Right lobe of liver (tissue), 6 donors: ENCODE data around the gene PNLDC1. TPM values are rescaled to one million over a fixed set of nuclear protein-coding genes. Genes with fewer than 3 reads are reported as not detected.

ENCODE experiments used
- ATAC-seq, 4 donors: fragments of 200-7000 bp; cut with Tn5 transposase; one replicate each; pipeline ENCODE4 v1.9.1; 2020; ENCODE audit warnings: mild to moderate bottlenecking in 4 of 4, moderate library complexity in 4 of 4
- DNase-seq, 3 donors: peaks; one replicate each; pipeline ENCODE4 v3.0.0-alpha.2; 2020
- H3K27ac ChIP-seq, 3 donors: fragments of 200-600 bp; one replicate each; pipeline ENCODE4 v1.8.0; 2022
- H3K27me3 ChIP-seq, 2 donors: fragments of 200-600 bp; one replicate each; pipeline ENCODE4 v1.8.0; 2022
- H3K36me3 ChIP-seq, 4 donors: fragments of 200-600 bp; sonication (generic) in 1 of 4; one replicate each; pipeline versions ENCODE4 v1.5.1 to v1.8.0; 2017 to 2022; ENCODE audit warnings: control low read depth in 1 of 4
- H3K4me1 ChIP-seq, 4 donors: fragments of 200-600 bp; sonication (generic) in 1 of 4; one replicate each; pipeline versions ENCODE4 v1.5.1 to v1.8.0; 2017 to 2022; ENCODE audit warnings: control low read depth in 1 of 4
- H3K4me3 ChIP-seq, 3 donors: fragments of 200-600 bp; one replicate each; pipeline ENCODE4 v1.8.0; 2022
- H3K9me3 ChIP-seq, 4 donors: fragments of 200-600 bp; sonication (generic) in 1 of 4; one replicate each; pipeline versions ENCODE4 v1.5.1 to v1.8.0; 2017 to 2022; ENCODE audit warnings: control low read depth in 1 of 4
- CTCF ChIP-seq, 4 donors: fragments of 200-600 bp in 3 of 4; fragments of 450-650 bp in 1 of 4; IDR thresholded peaks; one replicate each; pipeline versions ENCODE4 v1.5.1 to v1.8.0; 2016 to 2022; ENCODE audit warnings: antibody characterized with exemption in 4 of 4, mild to moderate bottlenecking in 2 of 4
- POLR2A ChIP-seq: fragments of 450-650 bp; IDR thresholded peaks from one replicate; pipeline ENCODE4 v1.6.1; 2017; ENCODE audit warnings: antibody characterized with exemption, mild to moderate bottlenecking
- WGBS: methylation state at CpG from one replicate; pipeline ENCODE4 v1.1.6; 2018; ENCODE audit warnings: low coverage, low lambda C conversion rate; ENCODE audit not compliant: insufficient coverage; ENCODE audit errors: missing lambda C conversion rate; 5-methylcytosine and 5-hydroxymethylcytosine counted together
- intact Hi-C, 2 donors: fragments of 100-400 bp; cut with DNase I; formaldehyde crosslinking; loops; one replicate each; pipeline versions ENCODE4 v1.11.2 to v1.14.1; 2022
- total RNA-seq, 6 experiments: library from RNA; depleted of rRNA in 2 of 6; stranded (reverse); fragments of >200 nt in 2 of 6; fragmentation: NEBNext Ultra II Directional in 3 of 6; extraction: Animal tissue kit (Norgen Biotek cat#: 25700) in 3 of 6; gene quantifications; one replicate each; pipeline versions ENCODE4 v1.1.0 to v1.2.4, GENCODE V29; 2016 to 2023
- donor health status: DM: no; HTN: yes; CAD: no.
- donor health status: DM: no; HTN: no; CAD: no.
- donor health status: DM: no; HTN: no; CAD: no.
- donor health status: DM: no; HTN: yes; CAD: no.
- donor health status: DM: no; HTN: yes; CAD: no.

Gene PNLDC1
- total RNA-seq, 6 experiments from 2014 or later, result 0.15 TPM; not detected in 5

GRCh38 chr6:159778131-159778530 is 21.9 kb upstream of the PNLDC1 start:
- peaks cover 12 to 84% (median 33%) of the 10 kb centered on the region in 4 donors for H3K36me3 ChIP-seq
- no peaks in the 10 kb centered on the region for H3K9me3 ChIP-seq
- no peak overlapping the region for H3K27ac ChIP-seq
- TF ChIP-seq CTCF (IDR thresholded peaks at IDR 0.05), result no peak
- TF ChIP-seq POLR2A, result no peak
- H3K4me3 ChIP-seq, result no peak overlapping the region
- H3K4me1 ChIP-seq, result peaks cover 0 to 11% (median 0%) of the 10 kb centered on the region in 4 donors
- no peaks in the 10 kb centered on the region for H3K27me3 ChIP-seq
- no peak for DNase-seq
- intact Hi-C loops, result no loop called here
- WGBS, result 46% methylated on average over 1 of the region's 1 CpG
- ATAC-seq, result no peak

GRCh38 chr6:159778542-159779103 is 21.5 kb upstream of the PNLDC1 start:
- H3K9me3 ChIP-seq, result no peaks in the 10 kb centered on the region
- DNase-seq (no peak), ATAC-seq (peak in 1 of 4 donors; percentile 22)
- no peak overlapping the region for H3K4me3 ChIP-seq
- intact Hi-C loops, result no loop called here
- H3K36me3 ChIP-seq, result peaks cover 12 to 89% (median 38%) of the 10 kb centered on the region in 4 donors
- H3K27ac ChIP-seq, result no peak overlapping the region
- TF ChIP-seq POLR2A, result no peak
- TF ChIP-seq CTCF (IDR thresholded peaks at IDR 0.05), result no peak
- H3K27me3 ChIP-seq, result no peaks in the 10 kb centered on the region
- peaks cover 0 to 11% (median 0%) of the 10 kb centered on the region in 4 donors for H3K4me1 ChIP-seq
- WGBS, result 50% methylated on average over 3 of the region's 3 CpGs

- ATAC-seq (no peak), DNase-seq (no peak)
- Histone ChIP-seq H3K9me3 (no peaks in the 10 kb centered on the region), H3K4me3 (peak overlapping the region; percentile 88 to 97 (median 95)), H3K4me1 (peaks cover 0 to 37% (median 12%) of the 10 kb centered on the region in 4 donors), H3K27ac (peak overlapping the region; percentile 95 to 100 (median 98)), H3K36me3 (peaks cover 11 to 55% (median 27%) of the 10 kb centered on the region in 4 donors), H3K27me3 (no peaks in the 10 kb centered on the region)
- WGBS, result 18% methylated on average over 15 of the region's 15 CpGs
- TF ChIP-seq POLR2A (no peak), CTCF (IDR thresholded peaks at IDR 0.05) (no peak)
- intact Hi-C loops, result no loop called here
These were observed 11.8 kb upstream of the PNLDC1 start for GRCh38 chr6:159788276-159788675.

- peak overlapping the region; percentile 88 to 97 (median 95) for H3K4me3 ChIP-seq
- no peaks in the 10 kb centered on the region for H3K9me3 ChIP-seq
- H3K27ac ChIP-seq, result peak overlapping the region; percentile 95 to 100 (median 98)
- peaks cover 11 to 51% (median 23%) of the 10 kb centered on the region in 4 donors for H3K36me3 ChIP-seq
- H3K4me1 ChIP-seq, result peaks cover 0 to 37% (median 12%) of the 10 kb centered on the region in 4 donors
- no peak for TF ChIP-seq POLR2A
- no peak for TF ChIP-seq CTCF (IDR thresholded peaks at IDR 0.05)
- peak; percentile 33 to 43 (median 38) for ATAC-seq
- WGBS, result 2% methylated on average over 24 of the region's 60 CpGs
- intact Hi-C loops, result no loop called here
- H3K27me3 ChIP-seq, result no peaks in the 10 kb centered on the region
- DNase-seq, result peak; percentile 80 to 81 (median 80)
These were observed 11.2 kb upstream of the PNLDC1 start for GRCh38 chr6:159788753-159789376.
